ENCODE measurements around the gene RAB7A. TPM values are rescaled to one million over a fixed set of nuclear protein-coding genes. Genes with fewer than 3 reads are reported as not detected.

The RAB7A gene
- total RNA-seq, 1 experiment from 2014 or later = 172 TPM

DNA sequence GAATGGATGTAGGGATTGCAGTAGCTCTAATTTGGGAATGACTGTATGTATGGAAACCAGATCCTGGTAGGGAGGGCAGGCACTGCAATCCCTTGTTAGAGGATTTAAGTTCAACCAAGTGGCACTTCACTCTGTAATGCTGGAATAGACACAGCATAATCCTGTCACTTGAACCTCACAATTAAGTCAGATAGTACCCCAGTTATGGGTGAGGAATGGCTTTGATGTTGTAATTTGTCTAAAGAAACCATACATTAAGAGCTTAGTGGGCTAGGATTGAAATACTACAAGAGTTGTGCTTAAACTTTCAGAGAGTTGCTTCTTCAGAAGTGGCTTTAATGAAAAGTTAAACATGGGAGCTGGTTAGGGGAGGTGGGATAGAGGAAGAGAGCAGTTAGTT lies 9.3 kb downstream of the RAB7A start:
- H3K4me3 Mint-ChIP-seq (ENCODE audit: unreplicated experiment) = no peak overlapping the region
- no TSS peak for BruUV-seq (replicated peaks)
- ChIA-PET POLR2A (interaction anchor here (1.6 to 6.1 kb wide), 3 partner anchors 9 to 69 kb away, joined by 3 to 45 read pairs (median 6); partner anchors contain the start of gene RAB7A), CTCF (interaction anchor here (1.2 kb wide), 2 partner anchors 55 to 60 kb away, joined by 5 read pairs; no protein-coding TSS in a partner anchor)
- no peak for DNase-seq (ENCODE audit: unreplicated experiment)
- H3K4me1 Mint-ChIP-seq (ENCODE audit: insufficient read depth, unreplicated experiment) = peaks cover 25% of the 10 kb centered on the region
- H3K9me3 Mint-ChIP-seq (ENCODE audit: unreplicated experiment) = no peaks in the 10 kb centered on the region
- H3K27ac Mint-ChIP-seq (ENCODE audit: low read depth, unreplicated experiment) = no peak overlapping the region
- TF ChIP-seq, protein P1, sequence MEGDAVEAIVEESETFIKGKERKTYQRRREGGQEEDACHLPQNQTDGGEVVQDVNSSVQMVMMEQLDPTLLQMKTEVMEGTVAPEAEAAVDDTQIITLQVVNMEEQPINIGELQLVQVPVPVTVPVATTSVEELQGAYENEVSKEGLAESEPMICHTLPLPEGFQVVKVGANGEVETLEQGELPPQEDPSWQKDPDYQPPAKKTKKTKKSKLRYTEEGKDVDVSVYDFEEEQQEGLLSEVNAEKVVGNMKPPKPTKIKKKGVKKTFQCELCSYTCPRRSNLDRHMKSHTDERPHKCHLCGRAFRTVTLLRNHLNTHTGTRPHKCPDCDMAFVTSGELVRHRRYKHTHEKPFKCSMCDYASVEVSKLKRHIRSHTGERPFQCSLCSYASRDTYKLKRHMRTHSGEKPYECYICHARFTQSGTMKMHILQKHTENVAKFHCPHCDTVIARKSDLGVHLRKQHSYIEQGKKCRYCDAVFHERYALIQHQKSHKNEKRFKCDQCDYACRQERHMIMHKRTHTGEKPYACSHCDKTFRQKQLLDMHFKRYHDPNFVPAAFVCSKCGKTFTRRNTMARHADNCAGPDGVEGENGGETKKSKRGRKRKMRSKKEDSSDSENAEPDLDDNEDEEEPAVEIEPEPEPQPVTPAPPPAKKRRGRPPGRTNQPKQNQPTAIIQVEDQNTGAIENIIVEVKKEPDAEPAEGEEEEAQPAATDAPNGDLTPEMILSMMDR (IDR thresholded peaks at IDR 0.05; ENCODE audit: unreplicated experiment) = no peak
- H3K36me3 Mint-ChIP-seq (ENCODE audit: insufficient read depth, unreplicated experiment) = peaks cover 34% of the 10 kb centered on the region
- intact Hi-C loops (cut with micrococcal nuclease) = no loop called here
- no peaks in the 10 kb centered on the region for H3K27me3 Mint-ChIP-seq (ENCODE audit: insufficient read depth, unreplicated experiment)

DNA sequence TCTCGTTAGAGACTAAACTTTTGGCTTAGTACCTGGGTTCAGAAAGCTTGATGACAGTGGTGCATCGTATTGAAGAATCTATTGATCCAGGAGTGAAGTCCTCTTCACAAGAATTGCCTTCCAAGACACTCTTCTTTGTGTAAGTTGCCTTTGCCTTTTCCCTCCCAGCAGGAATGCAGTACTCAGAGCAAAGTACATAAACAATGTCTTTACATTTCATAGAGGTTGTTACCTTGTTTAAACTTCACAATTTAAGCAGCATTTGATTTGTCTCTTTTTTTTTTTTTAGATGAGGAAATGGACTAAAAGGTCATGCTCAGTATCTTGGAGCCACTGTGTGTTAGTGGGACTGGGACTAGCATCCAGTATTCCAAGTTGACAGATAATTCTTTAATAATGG lies 9.9 kb downstream of the RAB7A start:
- TF ChIP-seq, protein P1 (IDR thresholded peaks at IDR 0.05; ENCODE audit: unreplicated experiment) = no peak
- CTCF ChIA-PET = interaction anchor here (1.2 kb wide), 1 partner anchor 59 kb away, joined by 5 read pairs; no protein-coding TSS in a partner anchor
- Mint-ChIP-seq H3K9me3 (ENCODE audit: unreplicated experiment) (no peaks in the 10 kb centered on the region), H3K27me3 (ENCODE audit: insufficient read depth, unreplicated experiment) (no peaks in the 10 kb centered on the region), H3K4me1 (ENCODE audit: insufficient read depth, unreplicated experiment) (peaks cover 25% of the 10 kb centered on the region), H3K36me3 (ENCODE audit: insufficient read depth, unreplicated experiment) (peaks cover 34% of the 10 kb centered on the region), H3K27ac (ENCODE audit: low read depth, unreplicated experiment) (no peak overlapping the region), H3K4me3 (ENCODE audit: unreplicated experiment) (no peak overlapping the region)
- no TSS peak for BruUV-seq (replicated peaks)
- no peak for DNase-seq (ENCODE audit: unreplicated experiment)
- POLR2A ChIA-PET = interaction anchor here (1.6 to 6.1 kb wide), 3 partner anchors 10 to 68 kb away, joined by 3 to 45 read pairs (median 6); partner anchors contain the start of gene RAB7A
- intact Hi-C loops (cut with micrococcal nuclease) = no loop called here

DNA sequence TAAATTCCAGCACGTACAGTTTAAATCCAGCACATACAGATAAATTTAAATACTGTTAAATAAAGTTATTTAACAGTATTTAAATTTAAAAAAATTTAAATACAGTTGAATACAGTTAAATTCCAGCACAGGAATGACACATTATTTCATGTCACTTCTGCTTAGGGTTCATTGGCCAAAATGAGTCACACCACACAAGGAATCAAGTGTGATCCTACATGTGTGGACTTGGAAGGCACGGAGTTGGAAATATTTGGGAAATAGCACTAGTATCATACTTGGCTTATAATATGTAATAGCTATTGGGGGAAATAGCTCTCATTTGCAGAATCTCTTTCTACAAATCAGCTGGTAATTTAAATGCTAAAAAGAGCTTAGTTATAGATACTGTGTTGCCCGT lies 10.6 kb downstream of the RAB7A start:
- Mint-ChIP-seq H3K4me1 (ENCODE audit: insufficient read depth, unreplicated experiment) (peaks cover 25% of the 10 kb centered on the region), H3K36me3 (ENCODE audit: insufficient read depth, unreplicated experiment) (peaks cover 41% of the 10 kb centered on the region), H3K9me3 (ENCODE audit: unreplicated experiment) (peaks cover under 1% of the 10 kb centered on the region), H3K27me3 (ENCODE audit: insufficient read depth, unreplicated experiment) (no peaks in the 10 kb centered on the region), H3K4me3 (ENCODE audit: unreplicated experiment) (no peak overlapping the region), H3K27ac (ENCODE audit: low read depth, unreplicated experiment) (no peak overlapping the region)
- BruUV-seq (replicated peaks) = no TSS peak
- ChIA-PET CTCF (interaction anchor here (2.6 kb wide), 1 partner anchor 56 kb away, joined by 21 read pairs; no protein-coding TSS in a partner anchor), POLR2A (interaction anchor here (0.5 to 6.1 kb wide), 4 partner anchors 10 to 86 kb away, joined by 3 to 45 read pairs (median 4); partner anchors contain the start of gene RAB7A)
- TF ChIP-seq, protein P1 (IDR thresholded peaks at IDR 0.05; ENCODE audit: unreplicated experiment) = no peak
- intact Hi-C loops (cut with micrococcal nuclease) = no loop called here
- peak; percentile 30 for DNase-seq (ENCODE audit: unreplicated experiment)

DNA sequence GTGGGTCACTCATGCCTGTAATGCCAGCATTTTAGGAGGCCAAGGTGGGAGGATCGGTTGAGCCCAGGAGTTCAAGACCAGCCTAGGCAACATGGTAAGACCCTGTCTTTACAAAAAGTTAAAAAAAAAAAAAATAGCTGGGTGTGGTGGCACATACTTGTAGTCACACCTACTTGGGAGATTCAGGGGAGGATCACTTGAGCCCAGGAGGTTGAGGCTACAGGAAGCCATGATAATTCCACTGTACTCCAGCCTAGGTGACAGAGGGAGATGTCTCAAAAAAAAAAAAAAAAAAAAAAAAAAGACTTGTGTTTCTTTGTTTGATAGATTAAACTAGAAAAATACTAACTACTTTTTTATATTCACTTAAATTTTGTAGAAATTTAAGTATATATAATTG lies 14.6 kb downstream of the RAB7A start:
- no peak for DNase-seq (ENCODE audit: unreplicated experiment)
- peaks cover 10% of the 10 kb centered on the region for H3K4me1 Mint-ChIP-seq (ENCODE audit: insufficient read depth, unreplicated experiment)
- no peak overlapping the region for H3K4me3 Mint-ChIP-seq (ENCODE audit: unreplicated experiment)
- ChIA-PET CTCF (no interaction called here), POLR2A (no interaction called here)
- TF ChIP-seq, protein P1 (IDR thresholded peaks at IDR 0.05; ENCODE audit: unreplicated experiment) = no peak
- no TSS peak for BruUV-seq (replicated peaks)
- H3K9me3 Mint-ChIP-seq (ENCODE audit: unreplicated experiment) = peaks cover 6% of the 10 kb centered on the region
- peak overlapping the region; percentile 39 for H3K27ac Mint-ChIP-seq (ENCODE audit: low read depth, unreplicated experiment)
- peaks cover 32% of the 10 kb centered on the region for H3K36me3 Mint-ChIP-seq (ENCODE audit: insufficient read depth, unreplicated experiment)
- no peaks in the 10 kb centered on the region for H3K27me3 Mint-ChIP-seq (ENCODE audit: insufficient read depth, unreplicated experiment)
- intact Hi-C loops (cut with micrococcal nuclease) = no loop called here
